ENCODE data around the gene DGCR2. TPM values are rescaled to one million over a fixed set of nuclear protein-coding genes. Genes with fewer than 3 reads are reported as not detected.

The DGCR2 gene
- total RNA-seq, 4 donors from 2014 or later, result 29.5 to 62.4 (median 30.5) TPM

DNA sequence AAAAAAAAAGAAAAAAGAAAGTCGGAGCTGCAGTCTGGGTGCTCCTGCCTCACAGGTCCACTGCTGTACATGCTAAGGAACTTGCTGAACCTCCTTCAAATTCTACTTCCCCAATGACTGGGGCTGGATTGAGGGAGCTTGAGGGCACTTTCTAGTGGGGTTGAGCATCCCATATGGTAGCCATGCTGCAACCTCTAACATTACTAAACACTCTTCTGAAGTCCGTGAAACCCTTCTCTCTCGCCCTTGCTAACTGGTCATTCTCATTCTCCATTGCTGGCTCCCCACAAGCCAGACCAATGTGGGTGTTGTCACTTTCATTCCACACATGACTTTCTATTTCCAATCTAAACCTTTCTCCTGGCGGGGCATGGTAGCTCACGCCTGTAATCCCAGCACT is 21.0 kb upstream of the DGCR2 start:
- TF ChIP-seq, protein P1, sequence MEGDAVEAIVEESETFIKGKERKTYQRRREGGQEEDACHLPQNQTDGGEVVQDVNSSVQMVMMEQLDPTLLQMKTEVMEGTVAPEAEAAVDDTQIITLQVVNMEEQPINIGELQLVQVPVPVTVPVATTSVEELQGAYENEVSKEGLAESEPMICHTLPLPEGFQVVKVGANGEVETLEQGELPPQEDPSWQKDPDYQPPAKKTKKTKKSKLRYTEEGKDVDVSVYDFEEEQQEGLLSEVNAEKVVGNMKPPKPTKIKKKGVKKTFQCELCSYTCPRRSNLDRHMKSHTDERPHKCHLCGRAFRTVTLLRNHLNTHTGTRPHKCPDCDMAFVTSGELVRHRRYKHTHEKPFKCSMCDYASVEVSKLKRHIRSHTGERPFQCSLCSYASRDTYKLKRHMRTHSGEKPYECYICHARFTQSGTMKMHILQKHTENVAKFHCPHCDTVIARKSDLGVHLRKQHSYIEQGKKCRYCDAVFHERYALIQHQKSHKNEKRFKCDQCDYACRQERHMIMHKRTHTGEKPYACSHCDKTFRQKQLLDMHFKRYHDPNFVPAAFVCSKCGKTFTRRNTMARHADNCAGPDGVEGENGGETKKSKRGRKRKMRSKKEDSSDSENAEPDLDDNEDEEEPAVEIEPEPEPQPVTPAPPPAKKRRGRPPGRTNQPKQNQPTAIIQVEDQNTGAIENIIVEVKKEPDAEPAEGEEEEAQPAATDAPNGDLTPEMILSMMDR (IDR thresholded peaks at IDR 0.05), result no peak
- ATAC-seq (ENCODE audit: low FRiP score) (no peak), DNase-seq (ENCODE audit: low spot score) (no peak)

DNA sequence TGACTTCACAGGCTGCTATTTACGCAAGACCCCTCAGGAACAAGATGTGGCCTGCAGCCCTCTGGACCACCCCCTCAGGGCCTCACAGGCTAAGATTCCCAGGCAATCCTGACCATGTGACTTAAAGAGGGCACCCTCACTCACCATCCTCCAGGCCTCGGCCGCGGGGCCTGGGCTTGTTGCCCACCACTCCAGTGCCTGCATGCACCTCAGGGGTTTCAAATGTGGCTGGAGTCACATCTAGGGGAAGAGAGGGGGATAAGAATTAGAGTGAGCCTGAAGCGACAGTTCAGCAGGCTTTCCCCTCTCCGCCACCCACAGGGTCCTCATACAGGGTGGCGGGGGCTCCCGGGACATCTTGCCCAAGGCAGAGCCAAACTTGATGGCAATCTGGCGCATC is 20.2 kb upstream of the DGCR2 start:
- TF ChIP-seq, protein P1 (IDR thresholded peaks at IDR 0.05), result no peak
- DNase-seq (ENCODE audit: low spot score), result no peak
- no peak for ATAC-seq (ENCODE audit: low FRiP score)

DNA sequence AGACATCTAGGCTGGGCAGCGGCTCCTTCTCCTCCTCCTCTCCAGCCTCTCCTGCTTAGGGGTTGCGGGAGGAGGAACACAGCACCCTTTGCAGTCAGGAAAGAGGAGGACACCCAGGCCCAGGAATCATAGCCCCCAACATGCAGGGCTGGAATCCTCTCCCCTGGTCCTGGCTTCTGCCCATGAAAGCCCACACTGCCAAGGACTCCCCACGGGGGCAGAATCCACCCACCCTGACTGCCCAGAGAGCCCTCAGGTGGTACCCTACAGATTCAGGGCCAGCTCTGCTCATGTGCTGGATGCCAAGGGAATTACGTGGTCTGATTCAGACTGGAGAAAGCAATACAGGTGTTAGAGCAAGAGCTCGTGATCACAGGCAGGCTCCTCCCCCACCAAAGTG is 17.8 kb upstream of the DGCR2 start:
- DNase-seq (ENCODE audit: low spot score) (no peak), ATAC-seq (ENCODE audit: low FRiP score) (no peak)
- TF ChIP-seq, protein P1 (IDR thresholded peaks at IDR 0.05), result no peak

DNA sequence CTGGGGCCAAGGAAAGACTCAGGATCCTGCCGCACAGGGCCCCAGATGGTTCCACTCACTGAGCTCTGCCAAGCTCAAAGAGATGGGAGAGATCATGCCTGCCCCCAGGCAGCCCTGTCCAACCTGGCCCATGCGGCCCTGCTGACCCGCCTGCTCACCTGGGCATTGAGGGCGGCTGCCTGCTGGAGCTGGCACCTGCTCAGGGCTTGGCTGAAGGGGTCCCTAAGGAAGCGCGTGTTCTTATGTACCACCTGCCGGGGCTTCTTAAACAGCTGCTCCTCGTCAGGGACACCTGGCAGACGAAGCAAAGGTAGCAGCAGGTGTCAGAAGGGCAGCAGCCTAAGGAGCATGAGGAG is 16.8 kb upstream of the DGCR2 start:
- ATAC-seq (ENCODE audit: low FRiP score), result no peak
- TF ChIP-seq, protein P1 (IDR thresholded peaks at IDR 0.05), result no peak
- no peak for DNase-seq (ENCODE audit: low spot score)

DNA sequence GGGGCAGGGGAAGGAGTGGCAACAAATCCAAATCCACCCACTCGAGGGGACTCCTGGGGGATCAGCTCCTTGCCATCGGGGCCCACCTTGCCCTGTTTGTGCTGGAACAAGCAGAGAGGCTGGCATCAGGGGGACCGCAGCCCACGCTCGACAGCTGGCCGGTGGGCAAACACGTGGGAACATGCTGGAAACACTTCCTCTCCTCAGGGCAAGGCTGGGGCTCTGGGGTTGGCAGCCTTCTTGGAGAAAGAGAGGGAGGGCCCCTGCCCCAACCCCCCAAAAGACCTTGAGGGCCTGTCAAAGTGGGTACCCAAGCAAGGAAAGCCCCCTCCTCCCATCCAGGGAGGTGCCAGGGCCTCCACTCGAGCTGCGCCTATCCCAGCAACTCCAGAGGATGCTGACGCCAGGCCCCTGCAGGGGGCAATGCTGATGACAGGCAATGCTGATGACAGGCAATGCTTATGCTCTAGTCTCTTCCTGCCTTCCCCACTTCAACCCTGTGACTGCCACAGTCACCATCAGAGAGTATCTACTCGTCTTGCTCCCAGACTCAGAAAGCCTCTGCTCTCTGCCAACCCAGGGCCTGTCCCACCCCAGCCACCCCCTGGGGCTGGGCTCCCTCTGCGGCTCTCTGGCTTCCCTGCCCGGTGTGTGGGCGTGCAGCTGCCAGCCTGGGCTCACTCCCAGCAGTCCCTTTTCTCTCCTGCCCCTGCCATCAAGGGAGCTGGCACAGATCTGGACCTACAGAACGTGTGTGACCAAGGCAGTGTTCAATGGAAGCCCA is 16.2 kb upstream of the DGCR2 start:
- ATAC-seq (ENCODE audit: low FRiP score), result no peak
- no peak for DNase-seq (ENCODE audit: low spot score)
- TF ChIP-seq, protein P1 (IDR thresholded peaks at IDR 0.05), result no peak

DNA sequence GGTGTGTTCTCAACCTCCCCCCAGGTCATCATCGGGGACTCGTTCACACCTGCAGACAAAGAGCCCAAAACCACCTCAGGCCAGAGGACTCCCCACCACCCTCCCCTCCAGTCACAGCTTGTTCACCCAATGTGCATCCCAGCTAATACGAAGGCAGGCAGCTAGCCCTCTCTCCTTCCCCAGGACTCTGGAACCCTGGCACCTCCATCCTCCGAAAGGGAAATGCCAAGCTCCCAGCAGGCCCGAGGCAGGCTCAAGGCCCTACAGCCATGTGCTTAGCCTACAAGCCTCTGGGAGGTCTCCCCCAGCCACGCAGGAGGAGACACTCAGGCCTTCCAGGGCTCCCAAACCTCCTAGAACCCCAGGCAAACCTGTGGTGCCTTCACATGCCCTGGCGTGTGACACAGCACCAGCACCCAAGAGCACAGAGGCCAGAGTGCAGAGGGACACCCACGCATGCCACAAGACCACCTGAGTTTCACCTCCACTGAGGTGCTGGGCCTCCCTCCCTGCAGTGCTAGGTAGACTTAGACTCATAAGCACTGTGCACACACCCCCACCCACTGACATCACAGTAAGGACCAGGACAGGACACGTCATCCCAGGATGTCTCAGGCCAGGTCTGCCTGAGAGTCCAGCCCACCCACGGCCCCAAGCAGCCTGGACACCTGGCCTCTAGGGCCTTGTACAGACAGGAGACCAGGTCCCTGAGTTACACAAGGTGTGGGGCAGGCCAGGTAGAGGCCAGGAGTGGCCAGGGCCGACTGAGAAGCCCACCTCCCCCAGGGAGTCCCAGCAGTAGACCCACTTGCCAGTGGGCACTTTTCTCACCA is 15.4 kb upstream of the DGCR2 start:
- DNase-seq (ENCODE audit: low spot score) (no peak), ATAC-seq (ENCODE audit: low FRiP score) (no peak)
- TF ChIP-seq, protein P1 (IDR thresholded peaks at IDR 0.05), result no peak

All from omental fat pad (tissue), 4 donors.